ENCODE data around the gene BCL2L2.
A peak's percentile ranks its signal among the peaks of the same experiment; 100 is the strongest.

BCL2L2 gene

GRCh38 chr14:23321572-23322547 lies 15.2 kb downstream of the BCL2L2 start:
- no peak for TF ChIP-seq FOXP2 (optimal IDR thresholded peaks at IDR 0.05; ENCODE audit: borderline replicate concordance, extremely low read depth, extremely low read length, insufficient read depth)
- peak; percentile 13; the same call in 1 of the 2 replicates for TF ChIP-seq POLR2AphosphoS5 (IDR thresholded peaks at IDR 0.05; ENCODE audit: low read depth, low read length)

- no peak for TF ChIP-seq POLR2AphosphoS5 (IDR thresholded peaks at IDR 0.05; ENCODE audit: low read depth, low read length)
- no peak for TF ChIP-seq REST (IDR thresholded peaks at IDR 0.05; ENCODE audit: insufficient read depth in 1 of 2, low read depth in 2 of 2, low read length in 2 of 2)
- no peak for TF ChIP-seq FOXP2 (optimal IDR thresholded peaks at IDR 0.05; ENCODE audit: borderline replicate concordance, extremely low read depth, extremely low read length, insufficient read depth)
- TF ChIP-seq TAF1 (IDR thresholded peaks at IDR 0.05; ENCODE audit: borderline replicate concordance, insufficient read depth, low read length): no peak
- TF ChIP-seq SIN3A (IDR thresholded peaks at IDR 0.05; ENCODE audit: borderline replicate concordance, insufficient read depth, low read length): no peak
Observed at GRCh38 chr14:23322568-23323517, 16.2 kb downstream of the BCL2L2 start.

- TF ChIP-seq POLR2AphosphoS5 (IDR thresholded peaks at IDR 0.05; ENCODE audit: low read depth, low read length): no peak
- no peak for TF ChIP-seq TAF1 (IDR thresholded peaks at IDR 0.05; ENCODE audit: borderline replicate concordance, insufficient read depth, low read length)
- no peak for TF ChIP-seq FOXP2 (optimal IDR thresholded peaks at IDR 0.05; ENCODE audit: borderline replicate concordance, extremely low read depth, extremely low read length, insufficient read depth)
- TF ChIP-seq SIN3A (IDR thresholded peaks at IDR 0.05; ENCODE audit: borderline replicate concordance, insufficient read depth, low read length): no peak
- no peak for TF ChIP-seq REST (IDR thresholded peaks at IDR 0.05; ENCODE audit: insufficient read depth in 1 of 2, low read depth in 2 of 2, low read length in 2 of 2)
Observed at GRCh38 chr14:23323838-23324454, 17.3 kb downstream of the BCL2L2 start.

- no peak for TF ChIP-seq FOXP2 (optimal IDR thresholded peaks at IDR 0.05; ENCODE audit: borderline replicate concordance, extremely low read depth, extremely low read length, insufficient read depth)
- no peak for TF ChIP-seq POLR2AphosphoS5 (IDR thresholded peaks at IDR 0.05; ENCODE audit: low read depth, low read length)
- TF ChIP-seq SIN3A (IDR thresholded peaks at IDR 0.05; ENCODE audit: borderline replicate concordance, insufficient read depth, low read length): no peak
- TF ChIP-seq REST (IDR thresholded peaks at IDR 0.05; ENCODE audit: insufficient read depth in 1 of 2, low read depth in 2 of 2, low read length in 2 of 2): no peak
- TF ChIP-seq TAF1 (IDR thresholded peaks at IDR 0.05; ENCODE audit: borderline replicate concordance, insufficient read depth, low read length): no peak
Observed at GRCh38 chr14:23324455-23324846, 17.8 kb downstream of the BCL2L2 start.

GRCh38 chr14:23324993-23325392 lies 18.4 kb downstream of the BCL2L2 start:
- no peak for TF ChIP-seq TAF1 (IDR thresholded peaks at IDR 0.05; ENCODE audit: borderline replicate concordance, insufficient read depth, low read length)
- no peak for TF ChIP-seq FOXP2 (optimal IDR thresholded peaks at IDR 0.05; ENCODE audit: borderline replicate concordance, extremely low read depth, extremely low read length, insufficient read depth)
- no peak for TF ChIP-seq REST (IDR thresholded peaks at IDR 0.05; ENCODE audit: insufficient read depth in 1 of 2, low read depth in 2 of 2, low read length in 2 of 2)
- no peak for TF ChIP-seq POLR2AphosphoS5 (IDR thresholded peaks at IDR 0.05; ENCODE audit: low read depth, low read length)

Measured in PFSK-1 (cell line).